Liver (tissue), 9 donors: ENCODE results near the gene CRB1. TPM values are rescaled to one million over a fixed set of nuclear protein-coding genes. Genes with fewer than 3 reads are reported as not detected.

Experiments used
- DNase-seq: peaks from one replicate; pipeline ENCODE4 v3.0.0-alpha.2; 2017; ENCODE audit warnings: low spot score
- H3K27ac ChIP-seq, 2 donors: one replicate each; pipeline ENCODE4 v1.7.0; 2013; ENCODE audit warnings: inconsistent platforms in 2 of 2, low read length in 2 of 2, control low read depth in 1 of 2, low read depth in 1 of 2, mild to moderate bottlenecking in 1 of 2
- H3K27me3 ChIP-seq, 4 donors: one replicate each; pipeline versions ENCODE4 v1.6.1 to v1.7.0; 2013; ENCODE audit warnings: low read length in 3 of 4, inconsistent platforms in 1 of 4, mild to moderate bottlenecking in 1 of 4, moderate library complexity in 1 of 4; ENCODE audit not compliant: control insufficient read depth in 4 of 4, insufficient read depth in 4 of 4
- H3K36me3 ChIP-seq, 4 donors: one replicate each; pipeline versions ENCODE4 v1.6.1 to v1.7.0; 2013; ENCODE audit warnings: low read length in 3 of 4, mild to moderate bottlenecking in 3 of 4, low read depth in 1 of 4, moderate library complexity in 1 of 4; ENCODE audit not compliant: control insufficient read depth in 4 of 4, insufficient read depth in 3 of 4
- H3K4me1 ChIP-seq, 4 donors: one replicate each; pipeline versions ENCODE4 v1.6.1 to v1.7.0; 2013; ENCODE audit warnings: low read length in 3 of 4, mild to moderate bottlenecking in 3 of 4, moderate library complexity in 1 of 4; ENCODE audit not compliant: control insufficient read depth in 4 of 4, insufficient read depth in 4 of 4
- H3K4me3 ChIP-seq, 3 donors: one replicate each; pipeline versions ENCODE4 v1.6.1 to v1.7.0; 2013; ENCODE audit warnings: low read length in 3 of 3, control low read depth in 1 of 3, low read depth in 1 of 3, mild to moderate bottlenecking in 1 of 3
- H3K9ac ChIP-seq, 2 donors: one replicate each; pipeline ENCODE4 v1.7.0; 2013; ENCODE audit warnings: low read length in 2 of 2, mild to moderate bottlenecking in 2 of 2, moderate library complexity in 2 of 2, control low read depth in 1 of 2, low read depth in 1 of 2
- H3K9me3 ChIP-seq, 4 donors: one replicate each; pipeline versions ENCODE4 v1.6.1 to v1.7.0; 2013; ENCODE audit warnings: low read length in 3 of 4; ENCODE audit not compliant: control insufficient read depth in 4 of 4
- ATF3 ChIP-seq: IDR thresholded peaks from 2 replicates; pipeline ENCODE4 v1.6.1; 2016; ENCODE audit warnings: antibody characterized with exemption
- CTCF ChIP-seq: fragments of 150-350 bp; IDR thresholded peaks from 2 replicates; pipeline ENCODE4 v1.5.1; 2017; ENCODE audit warnings: improper control_type of control experiment, low read depth, low read length; ENCODE audit not compliant: missing input control
- EGR1 ChIP-seq, 2 donors: IDR thresholded peaks; 2 replicates each; pipeline ENCODE4 v1.6.1; 2016 to 2018; ENCODE audit warnings: antibody characterized with exemption in 2 of 2, low read depth in 2 of 2
- FOXA1 ChIP-seq: IDR thresholded peaks from 2 replicates; pipeline ENCODE4 v1.6.1; 2016; ENCODE audit warnings: antibody characterized with exemption
- FOXA2 ChIP-seq: IDR thresholded peaks from 2 replicates; pipeline ENCODE4 v1.6.1; 2016; ENCODE audit warnings: antibody characterized with exemption
- GABPA ChIP-seq, 2 donors: IDR thresholded peaks in 1 of 2; conservative IDR thresholded peaks in 1 of 2; 2 replicates each; pipeline ENCODE4 v1.6.1; 2016; ENCODE audit warnings: antibody characterized with exemption in 2 of 2, mild to moderate bottlenecking in 1 of 2, moderate library complexity in 1 of 2
- HNF4A ChIP-seq, 2 donors: conservative IDR thresholded peaks; 2 replicates each; pipeline ENCODE4 v1.6.1; 2016; ENCODE audit warnings: antibody characterized with exemption in 2 of 2, mild to moderate bottlenecking in 2 of 2
- HNF4G ChIP-seq: IDR thresholded peaks from 2 replicates; pipeline ENCODE4 v1.6.1; 2016; ENCODE audit warnings: antibody characterized with exemption
- JUND ChIP-seq, 2 donors: IDR thresholded peaks; 2 replicates each; pipeline ENCODE4 v1.6.1; 2016; ENCODE audit warnings: antibody characterized with exemption in 2 of 2
- MAX ChIP-seq: IDR thresholded peaks from 2 replicates; pipeline ENCODE4 v1.6.1; 2016; ENCODE audit warnings: antibody characterized with exemption
- NR2F2 ChIP-seq: IDR thresholded peaks from 2 replicates; pipeline ENCODE4 v1.6.1; 2016; ENCODE audit warnings: antibody characterized with exemption
- RAD21 ChIP-seq, 2 donors: IDR thresholded peaks; 2 replicates each; pipeline ENCODE4 v1.6.1; 2016; ENCODE audit warnings: antibody characterized with exemption in 2 of 2, mild to moderate bottlenecking in 2 of 2
- REST ChIP-seq: IDR thresholded peaks from 2 replicates; pipeline ENCODE4 v1.6.1; 2016; ENCODE audit warnings: antibody characterized with exemption, mild to moderate bottlenecking
- RXRA ChIP-seq, 2 donors: IDR thresholded peaks; 2 replicates each; pipeline ENCODE4 v1.6.1; 2017 to 2018; ENCODE audit warnings: antibody characterized with exemption in 2 of 2, mild to moderate bottlenecking in 1 of 2
- SP1 ChIP-seq: IDR thresholded peaks from 2 replicates; pipeline ENCODE4 v1.6.1; 2018; ENCODE audit warnings: antibody characterized with exemption, mild to moderate bottlenecking
- TAF1 ChIP-seq: conservative IDR thresholded peaks from 2 replicates; pipeline ENCODE4 v1.6.1; 2016; ENCODE audit warnings: antibody characterized with exemption, mild to moderate bottlenecking
- YY1 ChIP-seq: IDR thresholded peaks from 2 replicates; pipeline ENCODE4 v1.6.1; 2016; ENCODE audit warnings: antibody characterized with exemption, mild to moderate bottlenecking
- ZBTB33 ChIP-seq: IDR thresholded peaks from 2 replicates; pipeline ENCODE4 v1.6.1; 2016; ENCODE audit warnings: antibody characterized with exemption
- WGBS: extraction: QIAGEN DNeasy Blood & Tissue Kit; methylation state at CpG from one replicate; pipeline ENCODE4 v1.1.7; 2013; 5-methylcytosine and 5-hydroxymethylcytosine counted together
- polyA plus RNA-seq, 2 donors: library from polyadenylated mRNA; stranded (reverse) in 1 of 2; unstranded in 1 of 2; fragments of 200-250 nt in 1 of 2; fragments of >200 nt in 1 of 2; fragmentation: Nextera tagmentation in 1 of 2; extraction: Ambion mirVana in 1 of 2; gene quantifications; one replicate each; pipeline versions ENCODE4 v1.2.1 to v1.2.3, GENCODE V29; 2013 to 2015
- total RNA-seq, 2 donors: library from RNA; depleted of rRNA; stranded (reverse); fragments of >200 nt; gene quantifications; one replicate each; pipeline ENCODE4 v1.2.3, GENCODE V29; 2014
- donor health status: healthy.
- donor health status: healthy.
- donor health status: healthy.
- donor health status: healthy.
- donor health status: healthy.

CRB1 gene
- total and polyA plus RNA-seq, 4 donors, result 5.1 TPM; not detected in 3

GRCh38 chr1:197467881-197468280, 199.8 kb downstream of the CRB1 start:
- no peak overlapping the region for H3K4me3 ChIP-seq
- no peaks in the 10 kb centered on the region for H3K36me3 ChIP-seq
- TF ChIP-seq YY1 (no peak), CTCF (no peak), ZBTB33 (no peak), NR2F2 (no peak), FOXA2 (no peak), FOXA1 (no peak), EGR1 (IDR thresholded peaks at IDR 0.05; ENCODE audit: low read depth in 2 of 2) (no peak), JUND (IDR thresholded peaks at IDR 0.05) (no peak), ATF3 (no peak), RAD21 (IDR thresholded peaks at IDR 0.05) (no peak), REST (no peak), RXRA (IDR thresholded peaks at IDR 0.05) (no peak), HNF4A (conservative IDR thresholded peaks at IDR 0.05) (no peak), HNF4G (no peak), MAX (no peak), SP1 (no peak), TAF1 (no peak), GABPA (IDR thresholded peaks at IDR 0.05 in 1 of 2, conservative IDR thresholded peaks at IDR 0.05 in 1 of 2) (no peak)
- H3K4me1 ChIP-seq, result peaks cover 0 to 4% (median 0%) of the 10 kb centered on the region in 4 donors
- no peak overlapping the region for H3K27ac ChIP-seq
- 95% methylated on average over 1 of the region's 1 CpG for WGBS
- no peak for DNase-seq
- no peaks in the 10 kb centered on the region for H3K27me3 ChIP-seq
- H3K9ac ChIP-seq, result no peak overlapping the region
- H3K9me3 ChIP-seq, result no peaks in the 10 kb centered on the region
